Upper lobe of left lung (tissue), 4 donors: ENCODE data around the gene KRT33B.

Source experiments
- EP300 ChIP-seq, 4 donors: sonication (generic); formaldehyde crosslinking; IDR thresholded peaks; one replicate each; pipeline ENCODE4 v1.5.1; 2017; ENCODE audit warnings: antibody characterized with exemption in 4 of 4, control low read depth in 2 of 4
- POLR2A ChIP-seq, 4 donors: fragments of 450-650 bp; IDR thresholded peaks; one replicate each; pipeline ENCODE4 v1.5.1; 2016 to 2017; ENCODE audit warnings: antibody characterized with exemption in 4 of 4, mild to moderate bottlenecking in 2 of 4
- POLR2AphosphoS5 ChIP-seq, 2 donors: sonication (generic); formaldehyde crosslinking; IDR thresholded peaks; one replicate each; pipeline ENCODE4 v1.5.1; 2017; ENCODE audit warnings: antibody characterized with exemption in 2 of 2
- TF ChIP-seq, protein P1 (sequence below), 6 experiments: fragments of 450-650 bp in 4 of 6; fragments of 200-600 bp in 2 of 6; sonication (generic) in 2 of 6; IDR thresholded peaks; one replicate each; pipeline ENCODE4 v1.5.1; 2016 to 2019; ENCODE audit warnings: antibody characterized with exemption in 6 of 6

DNA sequence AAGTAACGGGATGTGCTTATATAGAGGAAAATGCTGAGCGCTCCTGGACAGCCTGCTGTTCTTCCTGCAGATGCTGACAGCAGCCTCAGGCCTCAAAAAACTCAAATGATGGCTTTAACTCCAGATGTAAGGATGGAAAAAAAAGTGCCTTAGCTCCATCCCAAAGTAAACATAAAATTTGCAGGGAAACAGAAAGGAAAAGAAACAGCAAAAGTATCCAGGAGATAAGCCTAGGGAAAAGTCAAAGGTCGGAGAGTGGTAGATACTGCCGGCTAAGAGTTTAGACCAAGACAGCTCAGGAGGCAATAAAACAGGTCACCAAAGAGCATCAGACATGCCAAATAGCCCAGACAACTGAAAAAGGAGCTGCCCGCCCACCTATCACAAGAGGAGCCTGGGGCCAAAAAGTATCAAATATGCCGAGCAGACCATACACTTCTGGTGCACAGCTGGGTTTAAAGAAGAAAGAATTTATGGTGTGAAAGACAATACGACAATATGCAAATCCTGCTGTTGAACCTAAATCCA lies 20.9 kb upstream of the KRT33B start:
- TF ChIP-seq, protein P1, sequence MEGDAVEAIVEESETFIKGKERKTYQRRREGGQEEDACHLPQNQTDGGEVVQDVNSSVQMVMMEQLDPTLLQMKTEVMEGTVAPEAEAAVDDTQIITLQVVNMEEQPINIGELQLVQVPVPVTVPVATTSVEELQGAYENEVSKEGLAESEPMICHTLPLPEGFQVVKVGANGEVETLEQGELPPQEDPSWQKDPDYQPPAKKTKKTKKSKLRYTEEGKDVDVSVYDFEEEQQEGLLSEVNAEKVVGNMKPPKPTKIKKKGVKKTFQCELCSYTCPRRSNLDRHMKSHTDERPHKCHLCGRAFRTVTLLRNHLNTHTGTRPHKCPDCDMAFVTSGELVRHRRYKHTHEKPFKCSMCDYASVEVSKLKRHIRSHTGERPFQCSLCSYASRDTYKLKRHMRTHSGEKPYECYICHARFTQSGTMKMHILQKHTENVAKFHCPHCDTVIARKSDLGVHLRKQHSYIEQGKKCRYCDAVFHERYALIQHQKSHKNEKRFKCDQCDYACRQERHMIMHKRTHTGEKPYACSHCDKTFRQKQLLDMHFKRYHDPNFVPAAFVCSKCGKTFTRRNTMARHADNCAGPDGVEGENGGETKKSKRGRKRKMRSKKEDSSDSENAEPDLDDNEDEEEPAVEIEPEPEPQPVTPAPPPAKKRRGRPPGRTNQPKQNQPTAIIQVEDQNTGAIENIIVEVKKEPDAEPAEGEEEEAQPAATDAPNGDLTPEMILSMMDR (IDR thresholded peaks at IDR 0.05), result no peak
- TF ChIP-seq POLR2AphosphoS5 (IDR thresholded peaks at IDR 0.05), result no peak
- no peak for TF ChIP-seq EP300 (IDR thresholded peaks at IDR 0.05)
- no peak for TF ChIP-seq POLR2A (IDR thresholded peaks at IDR 0.05)
